ENCODE results near the gene NUP155. TPM values are rescaled to one million over a fixed set of nuclear protein-coding genes. Genes with fewer than 3 reads are reported as not detected.

NUP155 gene
- total RNA-seq, 1 donor from 2014 or later, result 17.1 TPM

GRCh38 chr5:37255774-37256358 is 115.0 kb downstream of the NUP155 start:
- ATAC-seq (no peak), DNase-seq (no peak)
- no peaks in the 10 kb centered on the region for H3K36me3 ChIP-seq

GRCh38 chr5:37254581-37254980 is 116.3 kb downstream of the NUP155 start:
- H3K36me3 ChIP-seq, result no peaks in the 10 kb centered on the region
- H3K4me3 ChIP-seq, result no peak overlapping the region
- no peak for DNase-seq
- TF ChIP-seq, protein P1, sequence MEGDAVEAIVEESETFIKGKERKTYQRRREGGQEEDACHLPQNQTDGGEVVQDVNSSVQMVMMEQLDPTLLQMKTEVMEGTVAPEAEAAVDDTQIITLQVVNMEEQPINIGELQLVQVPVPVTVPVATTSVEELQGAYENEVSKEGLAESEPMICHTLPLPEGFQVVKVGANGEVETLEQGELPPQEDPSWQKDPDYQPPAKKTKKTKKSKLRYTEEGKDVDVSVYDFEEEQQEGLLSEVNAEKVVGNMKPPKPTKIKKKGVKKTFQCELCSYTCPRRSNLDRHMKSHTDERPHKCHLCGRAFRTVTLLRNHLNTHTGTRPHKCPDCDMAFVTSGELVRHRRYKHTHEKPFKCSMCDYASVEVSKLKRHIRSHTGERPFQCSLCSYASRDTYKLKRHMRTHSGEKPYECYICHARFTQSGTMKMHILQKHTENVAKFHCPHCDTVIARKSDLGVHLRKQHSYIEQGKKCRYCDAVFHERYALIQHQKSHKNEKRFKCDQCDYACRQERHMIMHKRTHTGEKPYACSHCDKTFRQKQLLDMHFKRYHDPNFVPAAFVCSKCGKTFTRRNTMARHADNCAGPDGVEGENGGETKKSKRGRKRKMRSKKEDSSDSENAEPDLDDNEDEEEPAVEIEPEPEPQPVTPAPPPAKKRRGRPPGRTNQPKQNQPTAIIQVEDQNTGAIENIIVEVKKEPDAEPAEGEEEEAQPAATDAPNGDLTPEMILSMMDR (IDR thresholded peaks at IDR 0.05), result no peak
- no peak overlapping the region for H3K27ac ChIP-seq
- ATAC-seq, result no peak
- H3K9me3 ChIP-seq, result no peaks in the 10 kb centered on the region
- H3K27me3 ChIP-seq, result no peaks in the 10 kb centered on the region
- no peaks in the 10 kb centered on the region for H3K4me1 ChIP-seq
- intact Hi-C loops (cut with DNase I), result no loop called here

More at GRCh38 chr5:37255774-37256358, 115.0 kb downstream of the NUP155 start:
- intact Hi-C loops (cut with DNase I), result no loop called here
- Histone ChIP-seq H3K4me1 (no peaks in the 10 kb centered on the region), H3K4me3 (no peak overlapping the region), H3K27me3 (no peaks in the 10 kb centered on the region), H3K27ac (no peak overlapping the region), H3K9me3 (no peaks in the 10 kb centered on the region)
- TF ChIP-seq, protein P1 (IDR thresholded peaks at IDR 0.05), result no peak

DNA sequence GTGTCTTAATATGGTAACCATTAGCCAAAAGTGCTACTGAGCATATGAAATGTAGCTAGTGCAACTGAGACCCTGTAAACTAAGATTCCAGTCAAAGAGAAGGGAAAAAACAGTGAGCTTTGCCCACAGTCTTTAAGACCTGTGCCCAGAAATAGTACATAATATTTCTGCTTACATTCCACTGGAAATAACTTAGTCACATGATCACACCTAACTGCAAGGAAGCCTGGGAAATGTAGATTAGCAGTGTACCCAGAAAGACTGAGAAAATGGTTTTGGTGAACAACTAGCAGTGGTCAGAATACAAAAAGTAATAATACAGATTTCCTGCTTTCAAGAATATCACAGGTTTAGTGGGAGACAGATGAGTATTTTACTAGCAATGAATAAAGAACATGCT is 119.2 kb downstream of the NUP155 start:
- Histone ChIP-seq H3K4me1 (peaks cover 17% of the 10 kb centered on the region), H3K4me3 (no peak overlapping the region), H3K36me3 (no peaks in the 10 kb centered on the region), H3K27ac (no peak overlapping the region), H3K27me3 (no peaks in the 10 kb centered on the region), H3K9me3 (no peaks in the 10 kb centered on the region)
- intact Hi-C loops (cut with DNase I), result no loop called here
- DNase-seq (no peak), ATAC-seq (no peak)
- TF ChIP-seq, protein P1 (IDR thresholded peaks at IDR 0.05), result no peak

DNA sequence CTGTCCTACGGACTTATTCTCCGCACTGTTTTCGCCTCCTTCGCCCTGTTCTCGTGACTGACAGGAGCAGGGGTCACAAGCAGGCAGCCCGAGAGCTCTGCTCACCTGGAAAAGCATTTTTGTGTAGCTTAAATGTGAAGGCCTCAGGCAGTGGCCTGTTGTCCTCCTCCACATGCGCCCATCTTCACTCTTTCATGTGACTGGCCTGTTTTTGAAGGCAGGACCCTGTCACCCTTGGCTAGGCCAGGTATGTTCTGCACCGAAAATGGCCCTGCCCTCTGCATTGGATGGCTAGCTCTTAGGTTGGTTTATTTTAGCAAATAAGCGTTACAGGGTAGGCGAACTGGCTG is 121.1 kb downstream of the NUP155 start:
- no peaks in the 10 kb centered on the region for H3K9me3 ChIP-seq
- TF ChIP-seq, protein P1 (IDR thresholded peaks at IDR 0.05), result no peak

GRCh38 chr5:37248970-37249814 is 121.7 kb downstream of the NUP155 start, which contains the start of gene CPLANE1:
Gene CPLANE1 (minus strand): TSS chr5:37249376. CDS start chr5:37247698, 1,678 bp downstream.
- Histone ChIP-seq H3K27me3 (no peaks in the 10 kb centered on the region), H3K27ac (peak within 1 kb of the TSS; percentile 90), H3K4me1 (peaks cover 19% of the 10 kb centered on the region), H3K9me3 (no peaks in the 10 kb centered on the region), H3K4me3 (peak within 1 kb of the TSS; percentile 74), H3K36me3 (no peaks in the 10 kb centered on the region)
- intact Hi-C loops (cut with DNase I), result no loop called here
- ATAC-seq (peak; percentile 98), DNase-seq (peak; percentile 90)
- TF ChIP-seq, protein P1 (IDR thresholded peaks at IDR 0.05), result peak; percentile 12

More for the DNA sequence above, 121.1 kb downstream of the NUP155 start:
- no peak for ATAC-seq
- Histone ChIP-seq H3K27me3 (no peaks in the 10 kb centered on the region), H3K4me1 (peaks cover 19% of the 10 kb centered on the region), H3K27ac (peak overlapping the region; percentile 90), H3K4me3 (peak overlapping the region; percentile 74), H3K36me3 (no peaks in the 10 kb centered on the region)
- intact Hi-C loops (cut with DNase I), result no loop called here
- DNase-seq, result no peak
